OCI-LY7 (cell line): Measurements from ENCODE around the gene PLEKHH1. TPM values are rescaled to one million over a fixed set of nuclear protein-coding genes. Genes with fewer than 3 reads are reported as not detected.

ENCODE experiments used
- BruUV-seq: library from RNA; stranded (reverse); fragments of 400-500 nt; replicated peaks from 2 replicates; lab custom pipeline; 2021; lab: Mats Ljungman, UMichigan
- CTCF ChIA-PET: fragments of 300-600 bp; sonication (Branson Sonifier 250); formaldehyde crosslinking; loops from one replicate; lab custom pipeline; 2022; ENCODE audit warnings: antibody characterized with exemption; ENCODE audit not compliant: unreplicated experiment; lab: Charles Lee
- POLR2A ChIA-PET: fragments of 300-600 bp; sonication (Branson Sonifier 250); formaldehyde crosslinking; loops from one replicate; lab custom pipeline; 2022; ENCODE audit warnings: antibody characterized with exemption; lab: Charles Lee
- DNase-seq: peaks from one replicate; pipeline ENCODE4 v3.0.0-alpha.2; 2015; ENCODE audit warnings: low spot score
- H2AFZ ChIP-seq: fragments of 200-600 bp; sonication (generic), shearing (Covaris generic); 2 replicates; pipeline ENCODE4 v1.6.1; 2014; ENCODE audit warnings: mild to moderate bottlenecking, antibody characterized with exemption, low read length, moderate library complexity
- H3K27ac ChIP-seq: fragments of 200-600 bp; sonication (generic); 2 replicates; pipeline ENCODE4 v1.5.1; 2014; ENCODE audit warnings: mixed run types, low read depth, mild to moderate bottlenecking, moderate library complexity, low read length, inconsistent platforms; ENCODE audit not compliant: poor library complexity, severe bottlenecking
- H3K36me3 ChIP-seq: fragments of 200-600 bp; sonication (generic); 2 replicates; pipeline ENCODE4 v1.6.1; 2014; ENCODE audit warnings: mild to moderate bottlenecking, antibody characterized with exemption, low read length, moderate library complexity, mixed read lengths; ENCODE audit not compliant: insufficient read depth
- H3K4me1 ChIP-seq: fragments of 200-600 bp; sonication (generic); 2 replicates; pipeline ENCODE4 v1.5.1; 2014; ENCODE audit warnings: mild to moderate bottlenecking, low read length; ENCODE audit not compliant: insufficient read depth, poor library complexity, severe bottlenecking
- H3K4me2 ChIP-seq: fragments of 200-600 bp; sonication (generic); 2 replicates; pipeline ENCODE4 v1.6.1; 2014; ENCODE audit warnings: mild to moderate bottlenecking, low read length
- H3K4me3 ChIP-seq: fragments of 200-600 bp; sonication (generic); 2 replicates; pipeline ENCODE4 v1.5.1; 2014; ENCODE audit warnings: mild to moderate bottlenecking, low read depth, low read length; ENCODE audit not compliant: poor library complexity, severe bottlenecking
- H3K79me2 ChIP-seq: fragments of 200-600 bp; sonication (generic); 2 replicates; pipeline ENCODE4 v1.6.1; 2016; ENCODE audit warnings: low read depth, mild to moderate bottlenecking, low read length, moderate library complexity, mixed read lengths; ENCODE audit not compliant: insufficient read depth
- H3K9me2 ChIP-seq: fragments of 200-600 bp; sonication (generic); 2 replicates; pipeline ENCODE4 v1.6.1; 2016; ENCODE audit warnings: mild to moderate bottlenecking, low read length, mixed read lengths; ENCODE audit not compliant: insufficient read depth
- H3K9me3 ChIP-seq: fragments of 200-600 bp; sonication (generic); 2 replicates; pipeline ENCODE4 v1.6.1; 2014; ENCODE audit warnings: mild to moderate bottlenecking, mixed run types, low read length, mixed read lengths
- H4K20me1 ChIP-seq: fragments of 200-600 bp; sonication (generic); 2 replicates; pipeline ENCODE4 v1.6.1; 2014; ENCODE audit warnings: mild to moderate bottlenecking, antibody characterized with exemption, low read length, moderate library complexity, mixed read lengths; ENCODE audit not compliant: insufficient read depth
- CTCF ChIP-seq: fragments of 200-600 bp; sonication (generic); conservative IDR thresholded peaks from 2 replicates; pipeline ENCODE4 v1.5.1; 2014; ENCODE audit warnings: mild to moderate bottlenecking, antibody characterized with exemption, low read length, moderate library complexity, mixed read lengths
- EZH2phosphoT487 ChIP-seq: fragments of 200-600 bp; sonication (generic); IDR thresholded peaks from 2 replicates; pipeline ENCODE4 v1.6.1; 2018; ENCODE audit warnings: low read depth, borderline replicate concordance, mild to moderate bottlenecking, mixed run types, antibody characterized with exemption, low read length, moderate library complexity, mixed read lengths
- intact Hi-C: fragments of 100-400 bp; cut with micrococcal nuclease; formaldehyde crosslinking; loops from one replicate; pipeline ENCODE4 v1.10.0; 2022; ENCODE audit not compliant: unreplicated experiment
- total RNA-seq, 2 experiments: library from RNA; depleted of rRNA in 1 of 2; stranded (reverse); fragments of >200 nt in 1 of 2; shearing (Covaris generic) in 1 of 2; gene quantifications; 2 replicates each; pipeline ENCODE4 v1.2.3, GENCODE V29; 2014 to 2022

PLEKHH1 gene
- total RNA-seq, 2 experiments from 2014 or later, result not detected

- Histone ChIP-seq H3K9me2 (no peaks in the 10 kb centered on the region), H3K4me3 (no peak overlapping the region), H3K79me2 (no peaks in the 10 kb centered on the region), H3K4me2 (no peak overlapping the region), H3K9me3 (peaks cover 23% of the 10 kb centered on the region; the same call in 1 of the 2 replicates), H3K4me1 (peaks cover 12% of the 10 kb centered on the region), H2AFZ (no peak overlapping the region), H3K27ac (no peak overlapping the region), H4K20me1 (no peaks in the 10 kb centered on the region), H3K36me3 (peaks cover 17% of the 10 kb centered on the region; the same call in 1 of the 2 replicates)
- no TSS peak for BruUV-seq
- POLR2A ChIA-PET, result interaction anchor here (0.8 kb wide), 1 partner anchor 270 kb away, joined by 5 read pairs; no protein-coding TSS in a partner anchor
- TF ChIP-seq CTCF, result no peak
- no peak for TF ChIP-seq EZH2phosphoT487
- CTCF ChIA-PET, result no interaction called here
- DNase-seq, result no peak
- intact Hi-C loops, result no loop called here
These were observed 35.9 kb upstream of the PLEKHH1 start for GRCh38 chr14:67497216-67497615.

- Histone ChIP-seq H3K27ac (no peak overlapping the region), H3K9me2 (no peaks in the 10 kb centered on the region), H3K36me3 (peaks cover 12% of the 10 kb centered on the region; the same call in 1 of the 2 replicates), H4K20me1 (no peaks in the 10 kb centered on the region), H3K4me2 (no peak overlapping the region), H3K4me3 (no peak overlapping the region), H3K4me1 (peaks cover 7% of the 10 kb centered on the region), H3K9me3 (peaks cover 18% of the 10 kb centered on the region; the same call in 1 of the 2 replicates), H3K79me2 (no peaks in the 10 kb centered on the region), H2AFZ (no peak overlapping the region)
- TF ChIP-seq EZH2phosphoT487 (no peak), CTCF (no peak)
- intact Hi-C loops, result no loop called here
- no TSS peak for BruUV-seq
- CTCF ChIA-PET, result no interaction called here
- DNase-seq, result no peak
- POLR2A ChIA-PET, result no interaction called here
These were observed 35.4 kb upstream of the PLEKHH1 start for GRCh38 chr14:67497716-67498115.

- Histone ChIP-seq H3K4me1 (no peaks in the 10 kb centered on the region), H3K4me2 (no peak overlapping the region), H3K4me3 (no peak overlapping the region), H4K20me1 (no peaks in the 10 kb centered on the region), H2AFZ (no peak overlapping the region), H3K27ac (no peak overlapping the region), H3K9me2 (no peaks in the 10 kb centered on the region), H3K9me3 (no peaks in the 10 kb centered on the region), H3K36me3 (no peaks in the 10 kb centered on the region), H3K79me2 (no peaks in the 10 kb centered on the region)
- no peak for DNase-seq
- POLR2A ChIA-PET, result interaction anchor here (1.4 to 2.2 kb wide), 2 partner anchors 9 to 12 kb away, joined by 6 to 10 read pairs; no protein-coding TSS in a partner anchor
- intact Hi-C loops, result no loop called here
- no TSS peak for BruUV-seq
- TF ChIP-seq EZH2phosphoT487 (no peak), CTCF (no peak)
- CTCF ChIA-PET, result no interaction called here
These were observed 32.1 kb upstream of the PLEKHH1 start for GRCh38 chr14:67500981-67501380.
